DOHH2 (cell line): ENCODE measurements around the gene SLC41A1.

Source experiments
- H3F3A ChIP-seq: fragments of 200-600 bp; sonication (generic), shearing (Covaris generic); 2 replicates; pipeline ENCODE4 v1.6.0; 2016; ENCODE audit warnings: antibody characterized with exemption, mild to moderate bottlenecking; ENCODE audit not compliant: control insufficient read depth, insufficient read depth
- H3K27ac ChIP-seq: fragments of 200-600 bp; sonication (generic); 2 replicates; pipeline ENCODE4 v1.5.1; 2014; ENCODE audit warnings: low read depth, mild to moderate bottlenecking, low read length, moderate library complexity
- H3K27me3 ChIP-seq: fragments of 200-600 bp; sonication (generic); 2 replicates; pipeline ENCODE4 v1.6.1; 2014; ENCODE audit warnings: mild to moderate bottlenecking, low read length, mixed read lengths; ENCODE audit not compliant: control insufficient read depth
- H3K36me3 ChIP-seq: fragments of 200-600 bp; sonication (generic); 2 replicates; pipeline ENCODE4 v1.6.1; 2014; ENCODE audit warnings: mild to moderate bottlenecking, low read length, moderate library complexity, mixed read lengths; ENCODE audit not compliant: control insufficient read depth
- H3K4me1 ChIP-seq: fragments of 200-600 bp; sonication (generic); 2 replicates; pipeline ENCODE4 v1.6.1; 2014; ENCODE audit warnings: mild to moderate bottlenecking, low read length, mixed read lengths; ENCODE audit not compliant: control insufficient read depth
- H3K4me2 ChIP-seq: fragments of 200-600 bp; sonication (generic); 2 replicates; pipeline ENCODE4 v1.6.0; 2014; ENCODE audit warnings: mild to moderate bottlenecking, low read length, moderate library complexity
- H3K4me3 ChIP-seq: fragments of 200-600 bp; sonication (generic); 2 replicates; pipeline ENCODE4 v1.5.1; 2014; ENCODE audit warnings: mild to moderate bottlenecking, low read length, mixed read lengths
- H3K79me2 ChIP-seq: fragments of 200-600 bp; sonication (generic); 2 replicates; pipeline ENCODE4 v1.6.1; 2014; ENCODE audit warnings: mild to moderate bottlenecking, low read length, mixed read lengths; ENCODE audit not compliant: control insufficient read depth
- H3K9me2 ChIP-seq: fragments of 200-600 bp; sonication (generic); replicated peaks from 2 replicates; pipeline ENCODE4 v1.6.1; 2014; ENCODE audit warnings: mild to moderate bottlenecking, low read length, mixed read lengths; ENCODE audit not compliant: control insufficient read depth
- H3K9me3 ChIP-seq: fragments of 200-600 bp; sonication (generic); 2 replicates; pipeline ENCODE4 v1.6.1; 2014; ENCODE audit warnings: antibody characterized with exemption, low read length, mixed read lengths; ENCODE audit not compliant: control insufficient read depth, insufficient read depth
- H4K20me1 ChIP-seq: fragments of 200-600 bp; sonication (generic); 2 replicates; pipeline ENCODE4 v1.6.0; 2014; ENCODE audit warnings: low read depth, mild to moderate bottlenecking, antibody characterized with exemption, low read length, moderate library complexity; ENCODE audit not compliant: control insufficient read depth, insufficient read depth
- CTCF ChIP-seq: fragments of 200-600 bp; sonication (generic); IDR thresholded peaks from one replicate; pipeline ENCODE4 v1.5.1; 2014; ENCODE audit warnings: antibody characterized with exemption, mild to moderate bottlenecking, low read depth, low read length; ENCODE audit not compliant: poor library complexity, severe bottlenecking
- EZH2phosphoT487 ChIP-seq: fragments of 200-600 bp; sonication (generic); IDR thresholded peaks from 2 replicates; pipeline ENCODE4 v1.6.1; 2017; ENCODE audit warnings: borderline replicate concordance, mild to moderate bottlenecking, antibody characterized with exemption, low read length, moderate library complexity, mixed read lengths

Gene SLC41A1

GRCh38 chr1:205754857-205755256 is 58.1 kb downstream of the SLC41A1 start:
- Histone ChIP-seq H3K27ac (no peak overlapping the region), H3K9me2 (no peaks in the 10 kb centered on the region), H3K9me3 (no peaks in the 10 kb centered on the region), H3K79me2 (peaks cover 2% of the 10 kb centered on the region), H3K4me1 (peaks cover 8% of the 10 kb centered on the region), H3K27me3 (0 out of 2 replicates have a peak, but pooled peaks cover 6% of the 10 kb centered on the region), H3K4me3 (no peak overlapping the region), H3K4me2 (no peak overlapping the region), H3F3A (peaks cover 3% of the 10 kb centered on the region; the same call in 1 of the 2 replicates), H4K20me1 (no peaks in the 10 kb centered on the region), H3K36me3 (no peaks in the 10 kb centered on the region)
- TF ChIP-seq EZH2phosphoT487: no peak
- TF ChIP-seq CTCF: no peak

GRCh38 chr1:205751036-205751651 is 61.9 kb downstream of the SLC41A1 start:
- peak overlapping the region; percentile 98 for H3K4me2 ChIP-seq
- H3K27me3 ChIP-seq: 0 out of 2 replicates have a peak, but pooled peaks cover 3% of the 10 kb centered on the region
- H3K36me3 ChIP-seq: peaks cover 33% of the 10 kb centered on the region
- H3K9me2 ChIP-seq: no peaks in the 10 kb centered on the region
- H3K4me3 ChIP-seq: peak overlapping the region; percentile 89; the same call in 1 of the 2 replicates
- no peak for TF ChIP-seq EZH2phosphoT487
- TF ChIP-seq CTCF: no peak
- H3F3A ChIP-seq: peaks cover 24% of the 10 kb centered on the region
- peaks cover 32% of the 10 kb centered on the region for H3K4me1 ChIP-seq
- no peaks in the 10 kb centered on the region for H3K9me3 ChIP-seq
- H3K79me2 ChIP-seq: peaks cover 39% of the 10 kb centered on the region
- H4K20me1 ChIP-seq: peaks cover 28% of the 10 kb centered on the region
- no peak overlapping the region for H3K27ac ChIP-seq

- Histone ChIP-seq H3K9me2 (no peaks in the 10 kb centered on the region), H3K9me3 (no peaks in the 10 kb centered on the region), H3K36me3 (peaks cover 40% of the 10 kb centered on the region), H3K27ac (peak within 1 kb of the TSS; percentile 73), H3K27me3 (0 out of 2 replicates have a peak, but pooled peaks cover under 1% of the 10 kb centered on the region), H3K4me2 (peak within 1 kb of the TSS; percentile 98), H3F3A (peaks cover 27% of the 10 kb centered on the region), H3K4me1 (peaks cover 39% of the 10 kb centered on the region), H4K20me1 (peaks cover 33% of the 10 kb centered on the region), H3K4me3 (peak within 1 kb of the TSS; percentile 89), H3K79me2 (peaks cover 47% of the 10 kb centered on the region)
- no peak for TF ChIP-seq EZH2phosphoT487
- no peak for TF ChIP-seq CTCF
Measured at GRCh38 chr1:205750138-205751035, 62.6 kb downstream of the SLC41A1 start, which contains the start of gene NUCKS1. TSS of gene NUCKS1 (minus strand) at chr1:205750182. CDS start at chr1:205749973, 209 bp downstream.
